Transverse colon (tissue), 4 donors: ENCODE data around the gene SYNGR2.
A peak's percentile ranks its signal among the peaks of the same experiment; 100 is the strongest.

Source experiments
- EP300 ChIP-seq: sonication (generic); formaldehyde crosslinking; IDR thresholded peaks from one replicate; pipeline ENCODE4 v1.6.1; 2017; ENCODE audit warnings: antibody characterized with exemption, low read depth
- POLR2A ChIP-seq: fragments of 450-650 bp; IDR thresholded peaks from one replicate; pipeline ENCODE4 v1.6.1; 2016; ENCODE audit warnings: antibody characterized with exemption, mild to moderate bottlenecking, moderate library complexity
- POLR2AphosphoS5 ChIP-seq, 3 donors: sonication (generic); formaldehyde crosslinking; IDR thresholded peaks; one replicate each; pipeline ENCODE4 v1.6.1; 2016; ENCODE audit warnings: antibody characterized with exemption in 3 of 3
- TF ChIP-seq, protein P1 (sequence below), 5 experiments: fragments of 200-600 bp in 3 of 5; fragments of 450-650 bp in 2 of 5; sonication (generic) in 3 of 5; IDR thresholded peaks; 1 replicate in 2 of 5; 2 replicates in 3 of 5; pipeline ENCODE4 v1.5.1; 2016 to 2017; ENCODE audit warnings: antibody characterized with exemption in 5 of 5, inconsistent platforms in 3 of 5, mild to moderate bottlenecking in 2 of 5, moderate library complexity in 1 of 5

DNA sequence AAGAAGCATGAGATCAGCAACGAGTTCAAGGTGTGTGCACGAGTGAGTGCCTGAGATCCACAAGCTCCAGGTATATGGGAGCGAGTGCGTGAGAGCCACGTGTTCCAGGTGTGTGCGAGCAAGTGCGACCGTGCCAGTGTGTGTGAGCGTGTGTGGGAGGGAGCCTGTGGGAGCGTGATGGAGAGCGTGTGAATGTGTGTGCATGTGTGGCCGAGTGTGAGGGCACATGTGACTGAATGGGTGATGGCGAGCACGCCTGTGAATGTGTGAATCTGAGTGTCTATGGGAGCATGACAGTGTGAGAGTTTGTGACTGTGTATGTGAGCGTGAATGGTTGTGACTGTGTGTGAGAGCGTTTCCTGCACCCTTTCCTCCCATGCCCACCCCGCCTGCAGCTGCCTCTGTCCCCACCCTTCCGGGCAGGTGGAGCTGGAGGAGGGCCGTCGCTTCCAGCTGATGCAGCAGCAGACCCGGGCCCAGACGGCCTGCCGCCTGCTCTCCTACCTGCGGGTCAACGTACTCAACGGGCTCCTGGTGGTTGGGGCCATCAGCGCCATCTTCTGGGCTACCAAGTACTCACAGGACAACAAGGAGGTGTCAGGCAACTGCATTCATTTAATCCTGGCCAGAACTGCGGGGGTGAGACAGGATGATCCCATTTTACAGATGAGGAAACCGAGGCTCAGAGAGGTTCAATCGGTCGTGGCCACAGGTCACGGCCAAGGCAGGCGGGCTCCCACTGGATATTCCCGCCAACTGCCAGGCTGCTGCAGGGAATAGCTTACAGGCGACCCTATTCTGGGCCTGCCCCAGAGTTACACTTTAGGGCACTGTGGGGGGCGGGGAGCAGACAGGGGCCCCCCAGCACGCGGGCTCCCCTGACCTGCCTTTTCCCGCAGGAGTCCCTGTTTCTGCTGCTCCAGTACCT lies 34.1 kb upstream of the SYNGR2 start:
- no peak for TF ChIP-seq EP300
- TF ChIP-seq, protein P1, sequence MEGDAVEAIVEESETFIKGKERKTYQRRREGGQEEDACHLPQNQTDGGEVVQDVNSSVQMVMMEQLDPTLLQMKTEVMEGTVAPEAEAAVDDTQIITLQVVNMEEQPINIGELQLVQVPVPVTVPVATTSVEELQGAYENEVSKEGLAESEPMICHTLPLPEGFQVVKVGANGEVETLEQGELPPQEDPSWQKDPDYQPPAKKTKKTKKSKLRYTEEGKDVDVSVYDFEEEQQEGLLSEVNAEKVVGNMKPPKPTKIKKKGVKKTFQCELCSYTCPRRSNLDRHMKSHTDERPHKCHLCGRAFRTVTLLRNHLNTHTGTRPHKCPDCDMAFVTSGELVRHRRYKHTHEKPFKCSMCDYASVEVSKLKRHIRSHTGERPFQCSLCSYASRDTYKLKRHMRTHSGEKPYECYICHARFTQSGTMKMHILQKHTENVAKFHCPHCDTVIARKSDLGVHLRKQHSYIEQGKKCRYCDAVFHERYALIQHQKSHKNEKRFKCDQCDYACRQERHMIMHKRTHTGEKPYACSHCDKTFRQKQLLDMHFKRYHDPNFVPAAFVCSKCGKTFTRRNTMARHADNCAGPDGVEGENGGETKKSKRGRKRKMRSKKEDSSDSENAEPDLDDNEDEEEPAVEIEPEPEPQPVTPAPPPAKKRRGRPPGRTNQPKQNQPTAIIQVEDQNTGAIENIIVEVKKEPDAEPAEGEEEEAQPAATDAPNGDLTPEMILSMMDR (IDR thresholded peaks at IDR 0.05), result peak; percentile 37 to 68 (median 60)
- no peak for TF ChIP-seq POLR2AphosphoS5 (IDR thresholded peaks at IDR 0.05)
- no peak for TF ChIP-seq POLR2A
